Upper lobe of left lung (tissue), 4 donors: ENCODE data around the gene TMEM229B.

Experiments used
- POLR2A ChIP-seq, 4 donors: fragments of 450-650 bp; IDR thresholded peaks; one replicate each; pipeline ENCODE4 v1.5.1; 2016 to 2017; ENCODE audit warnings: antibody characterized with exemption in 4 of 4, mild to moderate bottlenecking in 2 of 4
- POLR2AphosphoS5 ChIP-seq, 2 donors: sonication (generic); formaldehyde crosslinking; IDR thresholded peaks; one replicate each; pipeline ENCODE4 v1.5.1; 2017; ENCODE audit warnings: antibody characterized with exemption in 2 of 2

- TF ChIP-seq POLR2A (IDR thresholded peaks at IDR 0.05) (no peak), POLR2AphosphoS5 (IDR thresholded peaks at IDR 0.05) (no peak)
Measured at GRCh38 chr14:67438969-67439368, 49.6 kb downstream of the TMEM229B start.
